ENCODE measurements around the gene SUV39H1.
"Not testable (repeated sequence)": the region's sequence is repeated elsewhere in the genome, so short reads cannot be mapped to it uniquely, and the experiment has no call there.

The SUV39H1 gene

DNA sequence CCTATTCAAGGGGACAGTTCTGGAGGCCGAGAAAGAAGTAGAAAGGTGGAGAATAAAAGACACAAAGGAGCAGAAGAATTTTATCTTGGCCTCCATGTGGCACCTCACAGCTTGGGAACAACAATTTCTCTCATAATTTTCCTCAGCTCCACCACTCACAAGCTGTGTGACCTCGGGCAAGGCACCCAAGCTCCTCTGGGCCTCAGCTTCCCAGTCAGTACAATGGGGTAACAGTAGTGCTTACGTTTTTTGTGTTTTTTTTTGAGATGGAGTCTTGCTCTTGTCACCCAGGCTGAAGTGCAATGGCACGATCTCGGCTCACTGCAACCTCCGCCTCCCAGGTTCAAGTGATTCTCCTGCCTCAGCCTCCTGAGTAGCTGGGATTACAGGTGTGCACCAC, 15.6 kb upstream of the SUV39H1 start:
- not testable (repeated sequence) for H3K27ac Mint-ChIP-seq; H3K9me3 Mint-ChIP-seq; H3K4me3 Mint-ChIP-seq; DNase-seq (ENCODE audit: low spot score in 2 of 2); ATAC-seq
- Mint-ChIP-seq H3K4me1 (peaks cover 34% of the 10 kb centered on the region), H3K36me3 (peaks cover 21% of the 10 kb centered on the region)

DNA sequence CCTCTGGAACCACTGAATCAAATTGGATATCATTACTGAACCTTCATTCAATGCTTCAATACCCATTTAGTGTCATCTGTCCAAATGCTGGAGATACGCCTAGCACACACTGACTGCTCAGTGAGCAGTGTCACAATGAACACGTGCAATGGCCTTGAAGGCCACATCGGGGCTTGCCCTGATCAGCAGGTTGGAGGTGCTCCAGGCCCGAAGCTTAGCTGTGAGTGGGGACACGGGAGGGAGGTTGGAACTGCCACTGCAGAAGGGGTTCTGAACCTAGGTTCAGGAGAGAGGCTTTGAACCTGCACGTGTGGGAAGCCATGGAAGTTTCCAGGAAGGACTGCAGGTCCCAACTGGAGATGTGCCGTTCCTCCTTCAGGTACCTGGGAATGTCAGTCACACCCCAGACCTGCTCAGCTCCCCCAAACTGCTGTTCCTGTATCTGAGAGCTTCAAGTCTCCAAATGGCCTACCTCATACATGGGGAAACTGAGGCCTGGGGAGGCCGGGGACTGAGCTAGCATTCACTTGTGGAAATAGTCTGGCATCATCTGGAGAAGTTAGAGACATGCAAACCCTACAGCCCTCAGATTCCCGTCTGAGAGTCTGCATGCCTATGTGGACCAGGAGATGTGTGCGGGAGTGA, 14.9 kb upstream of the SUV39H1 start:
- Mint-ChIP-seq H3K9me3 (no peaks in the 10 kb centered on the region), H3K27ac (no peak overlapping the region), H3K4me3 (no peak overlapping the region), H3K4me1 (peaks cover 41% of the 10 kb centered on the region), H3K36me3 (peaks cover 28% of the 10 kb centered on the region)
- no peak for DNase-seq (ENCODE audit: low spot score in 2 of 2)
- ATAC-seq: no peak

DNA sequence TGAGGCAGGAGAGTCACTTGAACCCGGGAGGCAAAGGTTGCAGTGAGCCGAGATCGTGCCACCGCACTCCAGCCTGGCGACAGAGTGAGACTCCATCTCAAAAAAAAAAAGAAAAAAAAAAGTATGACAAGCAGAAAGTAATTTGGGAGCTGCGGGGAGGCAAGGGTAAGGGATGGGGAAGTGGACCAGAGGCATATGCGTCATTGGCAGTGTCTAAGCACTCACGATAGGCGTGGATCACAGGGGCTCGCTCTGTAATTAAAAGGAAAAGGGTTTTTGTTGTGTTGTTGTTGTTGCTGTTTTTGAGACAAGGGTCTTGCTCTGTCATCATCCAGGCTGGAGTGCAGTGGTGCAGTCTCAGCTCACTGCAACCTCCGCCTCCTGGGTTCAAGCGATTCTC, 13.7 kb upstream of the SUV39H1 start:
- not testable (repeated sequence) for ATAC-seq; DNase-seq (ENCODE audit: low spot score in 2 of 2); H3K9me3 Mint-ChIP-seq
- Mint-ChIP-seq H3K4me3 (peak overlapping the region; percentile 93), H3K27ac (peak overlapping the region; percentile 97), H3K36me3 (peaks cover 39% of the 10 kb centered on the region), H3K4me1 (peaks cover 42% of the 10 kb centered on the region)

DNA sequence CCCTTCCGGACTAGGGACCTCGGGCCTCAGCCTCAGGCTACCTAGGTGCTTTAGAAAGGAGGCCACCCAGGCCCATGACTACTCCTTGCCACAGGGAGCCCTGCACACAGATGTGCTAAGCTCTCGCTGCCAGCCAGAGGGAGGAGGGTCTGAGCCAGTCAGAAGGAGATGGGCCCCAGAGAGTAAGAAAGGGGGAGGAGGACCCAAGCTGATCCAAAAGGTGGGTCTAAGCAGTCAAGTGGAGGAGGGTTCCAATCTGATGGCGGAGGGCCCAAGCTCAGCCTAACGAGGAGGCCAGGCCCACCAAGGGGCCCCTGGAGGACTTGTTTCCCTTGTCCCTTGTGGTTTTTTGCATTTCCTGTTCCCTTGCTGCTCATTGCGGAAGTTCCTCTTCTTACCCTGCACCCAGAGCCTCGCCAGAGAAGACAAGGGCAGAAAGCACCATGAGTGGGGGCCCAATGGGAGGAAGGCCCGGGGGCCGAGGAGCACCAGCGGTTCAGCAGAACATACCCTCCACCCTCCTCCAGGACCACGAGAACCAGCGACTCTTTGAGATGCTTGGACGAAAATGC, 13.0 kb upstream of the SUV39H1 start, which contains the start of gene WAS:
Gene WAS (plus strand): TSS at position 389 of the 572 bp plus-strand sequence. CDS start 55 bp downstream, at position 444.
- ATAC-seq: peak; percentile 89
- DNase-seq (ENCODE audit: low spot score in 2 of 2): peak; percentile 12 to 64

DNA sequence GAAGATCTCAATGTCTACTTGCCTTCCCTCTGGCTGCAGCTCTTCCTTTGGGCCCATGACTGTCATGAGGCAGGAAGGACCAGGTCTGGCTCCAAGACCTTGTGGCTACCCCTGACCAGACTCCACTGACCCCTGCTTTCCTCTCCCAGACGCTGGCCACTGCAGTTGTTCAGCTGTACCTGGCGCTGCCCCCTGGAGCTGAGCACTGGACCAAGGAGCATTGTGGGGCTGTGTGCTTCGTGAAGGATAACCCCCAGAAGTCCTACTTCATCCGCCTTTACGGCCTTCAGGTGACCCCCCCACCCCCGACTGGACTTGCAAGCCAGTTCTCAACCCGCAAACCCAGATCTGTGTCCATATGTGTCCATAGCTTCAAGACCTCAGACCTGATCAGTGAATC, 12.4 kb upstream of the SUV39H1 start:
- Mint-ChIP-seq H3K9me3 (no peaks in the 10 kb centered on the region), H3K4me3 (peak overlapping the region; percentile 93), H3K4me1 (peaks cover 38% of the 10 kb centered on the region), H3K27ac (peak overlapping the region; percentile 97), H3K36me3 (peaks cover 51% of the 10 kb centered on the region)
- DNase-seq (ENCODE audit: low spot score in 2 of 2) (no peak), ATAC-seq (no peak)

More for the DNA sequence above, 13.0 kb upstream of the SUV39H1 start, which contains the start of gene WAS:
- Mint-ChIP-seq H3K4me1 (peaks cover 38% of the 10 kb centered on the region), H3K9me3 (no peaks in the 10 kb centered on the region), H3K27ac (peak within 1 kb of the TSS; percentile 97), H3K4me3 (peak within 1 kb of the TSS; percentile 93), H3K36me3 (peaks cover 46% of the 10 kb centered on the region)

DNA sequence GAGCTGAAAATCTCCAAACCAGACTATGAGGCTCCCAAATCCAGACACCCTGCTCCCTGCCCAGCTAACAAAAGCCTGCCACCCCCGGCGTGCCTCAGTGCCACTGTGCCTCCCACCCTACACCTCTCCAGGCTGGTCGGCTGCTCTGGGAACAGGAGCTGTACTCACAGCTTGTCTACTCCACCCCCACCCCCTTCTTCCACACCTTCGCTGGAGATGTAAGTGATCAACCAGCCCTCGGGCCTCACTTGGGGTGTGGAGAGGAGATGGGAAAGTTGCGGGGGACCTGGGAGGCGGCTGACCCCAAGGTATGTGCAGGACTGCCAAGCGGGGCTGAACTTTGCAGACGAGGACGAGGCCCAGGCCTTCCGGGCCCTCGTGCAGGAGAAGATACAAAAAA, 11.1 kb upstream of the SUV39H1 start:
- DNase-seq (ENCODE audit: low spot score in 2 of 2) (no peak), ATAC-seq (no peak)
- Mint-ChIP-seq H3K4me1 (peaks cover 38% of the 10 kb centered on the region), H3K36me3 (peaks cover 63% of the 10 kb centered on the region), H3K4me3 (peak overlapping the region; percentile 93), H3K9me3 (no peaks in the 10 kb centered on the region), H3K27ac (peak overlapping the region; percentile 97)

DNA sequence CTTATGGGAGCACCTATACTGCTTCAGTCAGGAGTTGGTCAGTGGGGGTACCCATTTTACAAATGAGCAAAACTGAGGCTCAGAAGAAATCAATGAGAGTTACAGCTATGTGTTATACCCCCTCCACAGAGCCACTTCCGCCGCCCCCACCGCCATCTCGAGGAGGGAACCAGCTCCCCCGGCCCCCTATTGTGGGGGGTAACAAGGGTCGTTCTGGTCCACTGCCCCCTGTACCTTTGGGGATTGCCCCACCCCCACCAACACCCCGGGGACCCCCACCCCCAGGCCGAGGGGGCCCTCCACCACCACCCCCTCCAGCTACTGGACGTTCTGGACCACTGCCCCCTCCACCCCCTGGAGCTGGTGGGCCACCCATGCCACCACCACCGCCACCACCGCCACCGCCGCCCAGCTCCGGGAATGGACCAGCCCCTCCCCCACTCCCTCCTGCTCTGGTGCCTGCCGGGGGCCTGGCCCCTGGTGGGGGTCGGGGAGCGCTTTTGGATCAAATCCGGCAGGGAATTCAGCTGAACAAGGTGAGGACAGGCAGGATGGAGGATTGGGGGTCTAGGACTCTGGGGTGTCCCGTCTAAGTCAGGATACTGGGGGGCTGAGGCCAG, 7.9 kb upstream of the SUV39H1 start:
- no peak overlapping the region for H3K4me3 Mint-ChIP-seq
- H3K27ac Mint-ChIP-seq: no peak overlapping the region
- DNase-seq (ENCODE audit: low spot score in 2 of 2): no peak
- H3K4me1 Mint-ChIP-seq: peaks cover 38% of the 10 kb centered on the region
- no peaks in the 10 kb centered on the region for H3K9me3 Mint-ChIP-seq
- no peak for ATAC-seq
- peaks cover 78% of the 10 kb centered on the region for H3K36me3 Mint-ChIP-seq

DNA sequence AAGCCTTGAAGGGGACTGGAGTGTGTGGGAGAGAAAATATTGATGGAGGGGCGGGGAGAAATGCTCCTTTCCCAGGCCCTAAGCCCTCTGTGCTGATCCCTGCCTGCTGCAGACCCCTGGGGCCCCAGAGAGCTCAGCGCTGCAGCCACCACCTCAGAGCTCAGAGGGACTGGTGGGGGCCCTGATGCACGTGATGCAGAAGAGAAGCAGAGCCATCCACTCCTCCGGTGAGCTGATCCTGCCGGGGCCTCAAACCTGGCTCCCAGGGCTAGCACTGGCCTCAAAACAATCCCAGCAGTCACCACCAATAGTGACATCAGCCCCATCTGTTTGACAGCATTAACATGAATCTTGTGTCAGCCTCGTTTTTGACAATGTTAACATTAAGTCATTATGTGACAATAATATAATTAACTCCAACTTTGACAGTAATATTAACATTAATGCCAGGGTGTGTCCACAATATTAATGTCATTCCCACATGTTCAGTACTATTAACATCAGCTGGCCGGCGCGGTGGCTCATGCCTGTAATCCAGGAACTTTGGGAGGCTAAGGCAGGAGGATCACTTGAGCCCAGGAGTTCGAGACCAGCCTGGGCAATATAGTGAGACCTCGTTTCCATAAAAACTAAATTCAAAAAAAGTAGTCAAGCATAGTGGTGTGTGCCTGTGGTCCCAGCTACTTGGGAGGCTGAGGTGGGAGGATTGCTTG, 7.2 kb upstream of the SUV39H1 start:
- DNase-seq (ENCODE audit: low spot score in 2 of 2): no peak
- no peak overlapping the region for H3K4me3 Mint-ChIP-seq
- H3K4me1 Mint-ChIP-seq: peaks cover 35% of the 10 kb centered on the region
- no peak overlapping the region for H3K27ac Mint-ChIP-seq
- no peak for ATAC-seq
- peaks cover 74% of the 10 kb centered on the region for H3K36me3 Mint-ChIP-seq
- no peaks in the 10 kb centered on the region for H3K9me3 Mint-ChIP-seq

DNA sequence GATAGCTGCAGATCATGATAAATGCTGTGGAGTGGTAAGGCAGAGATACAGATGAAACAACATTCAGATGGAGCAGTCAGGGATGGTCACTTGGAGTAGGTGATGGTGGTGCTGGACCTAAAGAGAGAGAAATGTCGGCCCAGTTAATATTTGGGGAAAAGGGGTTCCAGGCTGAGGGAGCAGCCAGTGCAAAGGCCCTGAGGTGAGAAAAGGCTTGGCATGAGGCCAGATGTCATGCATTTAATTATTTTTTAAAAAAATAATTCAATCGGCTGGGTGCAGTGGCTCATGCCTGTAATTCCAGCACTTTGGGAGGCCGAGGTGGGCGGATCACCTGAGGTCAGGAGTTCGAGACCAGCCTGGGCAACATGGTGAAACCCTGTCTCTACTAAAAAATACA, 4.8 kb upstream of the SUV39H1 start:
- DNase-seq (ENCODE audit: low spot score in 2 of 2); H3K9me3 Mint-ChIP-seq; ATAC-seq; H3K27ac Mint-ChIP-seq; H3K4me3 Mint-ChIP-seq: not testable (repeated sequence)
- peaks cover 32% of the 10 kb centered on the region for H3K4me1 Mint-ChIP-seq
- peaks cover 56% of the 10 kb centered on the region for H3K36me3 Mint-ChIP-seq

DNA sequence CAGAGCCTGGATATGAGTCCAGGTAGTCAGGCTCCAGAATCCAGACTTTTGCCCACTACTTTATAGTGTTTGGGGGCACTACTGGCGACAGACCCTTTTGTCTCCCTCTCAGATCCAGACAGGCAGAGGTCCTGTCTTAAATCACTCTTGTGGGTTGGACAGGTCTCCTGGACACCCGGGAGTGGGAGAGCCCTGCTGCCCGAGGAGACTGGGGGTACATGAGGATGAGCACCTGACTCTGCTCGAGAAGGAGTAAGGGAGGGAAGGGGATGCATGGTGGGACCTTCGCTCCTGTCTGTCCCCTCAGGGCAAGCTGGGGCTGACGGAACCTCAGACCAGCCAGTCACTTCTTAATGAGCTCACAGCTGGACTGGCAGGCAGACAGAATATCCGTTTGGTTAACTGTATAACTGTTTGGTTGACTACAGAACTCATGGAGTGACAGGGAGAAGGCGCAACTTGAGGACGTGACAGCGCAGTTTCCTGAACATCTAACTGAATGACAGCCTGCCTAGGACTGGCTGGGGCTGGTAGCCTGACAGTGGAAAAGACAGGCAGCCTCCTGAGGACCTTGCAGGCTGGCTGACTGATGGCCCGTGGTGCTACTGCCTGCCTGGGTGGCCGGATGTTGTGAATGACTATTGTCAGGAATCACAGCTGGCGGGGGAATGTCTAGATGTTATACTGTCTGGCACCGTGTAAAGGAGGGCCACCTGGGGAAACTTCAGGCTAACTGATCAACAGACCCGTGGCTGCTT, 1.6 kb upstream of the SUV39H1 start:
- Mint-ChIP-seq H3K36me3 (peaks cover 44% of the 10 kb centered on the region), H3K4me3 (peak overlapping the region; percentile 95), H3K27ac (peak overlapping the region; percentile 98), H3K9me3 (no peaks in the 10 kb centered on the region), H3K4me1 (peaks cover 36% of the 10 kb centered on the region)
- DNase-seq (ENCODE audit: low spot score in 2 of 2) (no peak), ATAC-seq (no peak)

DNA sequence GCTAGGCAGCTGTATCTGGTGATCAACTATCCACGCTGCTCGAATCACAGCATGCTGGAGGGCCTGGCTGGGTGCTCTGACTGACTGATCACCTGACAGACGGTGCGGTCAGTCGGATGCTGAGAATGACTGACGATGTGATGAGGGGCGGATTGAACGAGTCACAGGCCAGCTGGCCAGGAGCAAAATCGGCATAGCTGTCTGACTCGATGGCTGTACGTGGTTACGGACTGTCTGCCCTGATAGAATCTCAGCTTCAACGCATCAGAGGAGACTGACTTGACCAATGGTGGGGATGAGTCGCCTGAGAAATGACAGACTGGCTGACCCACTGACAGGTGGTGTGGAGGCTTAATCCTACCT, 1.0 kb upstream of the SUV39H1 start:
- Mint-ChIP-seq H3K4me3 (peak overlapping the region; percentile 95), H3K36me3 (peaks cover 42% of the 10 kb centered on the region), H3K27ac (peak overlapping the region; percentile 98), H3K4me1 (peaks cover 36% of the 10 kb centered on the region), H3K9me3 (no peaks in the 10 kb centered on the region)
- ATAC-seq (no peak), DNase-seq (ENCODE audit: low spot score in 2 of 2) (no peak)

DNA sequence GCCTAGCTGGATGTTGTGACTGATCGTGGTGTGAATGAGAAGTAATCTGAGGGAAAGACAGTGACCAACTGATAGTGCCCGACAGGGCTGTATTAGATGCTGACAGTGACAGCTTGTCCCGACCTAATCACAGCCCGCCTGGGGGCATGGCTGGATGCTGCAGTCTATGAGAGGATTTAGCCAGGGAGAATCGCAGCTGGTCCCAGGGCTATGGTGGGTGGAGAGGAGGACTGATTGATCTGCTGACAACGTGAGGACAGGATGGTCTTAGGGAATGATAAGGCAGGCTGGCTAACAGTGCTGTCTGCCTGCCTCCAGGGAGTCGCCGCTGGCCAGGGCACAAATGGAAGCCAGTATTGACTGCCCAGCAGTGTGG, 621 bp upstream of the SUV39H1 start:
- ATAC-seq (no peak), DNase-seq (ENCODE audit: low spot score in 2 of 2) (no peak)
- peak overlapping the region; percentile 95 for H3K4me3 Mint-ChIP-seq
- H3K27ac Mint-ChIP-seq: peak overlapping the region; percentile 98
- H3K9me3 Mint-ChIP-seq: no peaks in the 10 kb centered on the region
- peaks cover 42% of the 10 kb centered on the region for H3K36me3 Mint-ChIP-seq
- H3K4me1 Mint-ChIP-seq: peaks cover 36% of the 10 kb centered on the region

DNA sequence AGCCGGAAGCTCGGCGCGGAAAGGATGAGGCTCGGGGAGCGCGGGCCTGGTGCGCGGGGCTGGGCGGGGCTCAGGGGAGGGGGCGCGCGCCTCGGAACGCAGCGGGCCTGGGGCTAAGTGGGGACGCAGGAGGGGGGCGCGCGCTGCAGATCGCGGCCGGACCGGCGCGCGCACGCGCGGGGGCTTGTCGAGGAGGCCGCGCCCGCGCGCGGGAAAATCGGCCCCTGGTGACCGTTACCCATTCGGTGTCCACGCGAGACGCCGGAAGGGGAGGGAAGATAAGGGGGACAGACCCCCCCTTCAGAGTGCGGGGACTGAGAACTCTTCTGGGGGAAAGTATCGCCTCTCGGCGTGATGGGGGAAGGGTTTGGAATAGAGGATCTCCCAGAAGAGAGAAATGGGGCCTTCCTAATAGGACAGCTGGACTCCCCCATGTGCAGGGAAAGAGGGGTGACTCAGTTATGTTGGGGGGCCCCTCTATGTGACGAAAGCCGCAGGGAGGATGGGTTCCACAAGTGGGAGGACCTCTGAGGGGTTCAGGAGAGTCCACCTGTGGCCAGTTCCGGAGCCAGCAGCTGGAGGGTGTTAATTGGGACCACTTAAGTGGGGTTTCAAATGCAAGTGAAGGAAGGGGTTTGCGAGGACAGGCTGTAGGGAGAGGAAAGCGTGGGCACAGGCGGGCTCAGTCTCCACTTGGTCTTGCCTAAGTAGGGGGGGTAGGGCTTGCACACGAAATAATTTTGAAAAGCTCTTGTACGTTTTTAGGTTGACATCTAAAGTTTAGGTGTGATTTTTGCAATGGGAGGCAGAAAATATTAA, 584 bp downstream of the SUV39H1 start:
- DNase-seq (ENCODE audit: low spot score in 2 of 2): peak in 1 of 2 donors; percentile 71
- peak overlapping the region; percentile 95 for H3K4me3 Mint-ChIP-seq
- H3K9me3 Mint-ChIP-seq: no peaks in the 10 kb centered on the region
- peaks cover 37% of the 10 kb centered on the region for H3K36me3 Mint-ChIP-seq
- peak; percentile 52 for ATAC-seq
- H3K27ac Mint-ChIP-seq: peak overlapping the region; percentile 98
- peaks cover 40% of the 10 kb centered on the region for H3K4me1 Mint-ChIP-seq

DNA sequence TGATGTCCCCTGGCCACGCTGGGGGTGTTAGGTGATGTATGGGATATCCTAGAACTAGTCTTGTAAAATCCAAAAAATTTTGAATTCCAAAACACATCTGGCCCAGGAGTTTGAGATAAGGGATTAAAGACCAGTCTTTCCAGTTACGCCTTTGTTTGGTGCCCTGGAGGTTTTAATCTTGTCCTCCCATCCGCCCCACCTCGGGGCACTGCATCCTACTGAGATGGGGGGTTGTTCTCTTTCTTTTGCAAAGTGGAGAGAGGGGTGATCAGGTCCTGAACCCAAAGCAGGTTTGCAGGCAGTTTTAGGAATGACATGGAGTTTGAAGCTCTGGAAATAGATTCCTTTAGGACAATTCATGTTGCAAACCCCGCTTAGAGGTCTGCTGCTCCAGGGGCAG, 1.8 kb downstream of the SUV39H1 start:
- no peak for DNase-seq (ENCODE audit: low spot score in 2 of 2)
- Mint-ChIP-seq H3K27ac (no peak overlapping the region), H3K9me3 (no peaks in the 10 kb centered on the region), H3K4me1 (peaks cover 50% of the 10 kb centered on the region), H3K4me3 (no peak overlapping the region), H3K36me3 (peaks cover 44% of the 10 kb centered on the region)
- no peak for ATAC-seq

Data from stimulated activated effector memory CD8-positive, alpha-beta T cell treated with anti-CD3 and anti-CD28 coated beads, Interleukin-12 subunit alpha, Interleukin-12 subunit beta, amount 100 ng/mL, for 72 hours (primary cell).